Measurements from ENCODE around the gene SH3RF2.

- TF ChIP-seq EZH2 (IDR thresholded peaks at IDR 0.05; ENCODE audit: borderline replicate concordance, low read depth, low read length, severe bottlenecking) = no peak
- TF ChIP-seq, protein P1, sequence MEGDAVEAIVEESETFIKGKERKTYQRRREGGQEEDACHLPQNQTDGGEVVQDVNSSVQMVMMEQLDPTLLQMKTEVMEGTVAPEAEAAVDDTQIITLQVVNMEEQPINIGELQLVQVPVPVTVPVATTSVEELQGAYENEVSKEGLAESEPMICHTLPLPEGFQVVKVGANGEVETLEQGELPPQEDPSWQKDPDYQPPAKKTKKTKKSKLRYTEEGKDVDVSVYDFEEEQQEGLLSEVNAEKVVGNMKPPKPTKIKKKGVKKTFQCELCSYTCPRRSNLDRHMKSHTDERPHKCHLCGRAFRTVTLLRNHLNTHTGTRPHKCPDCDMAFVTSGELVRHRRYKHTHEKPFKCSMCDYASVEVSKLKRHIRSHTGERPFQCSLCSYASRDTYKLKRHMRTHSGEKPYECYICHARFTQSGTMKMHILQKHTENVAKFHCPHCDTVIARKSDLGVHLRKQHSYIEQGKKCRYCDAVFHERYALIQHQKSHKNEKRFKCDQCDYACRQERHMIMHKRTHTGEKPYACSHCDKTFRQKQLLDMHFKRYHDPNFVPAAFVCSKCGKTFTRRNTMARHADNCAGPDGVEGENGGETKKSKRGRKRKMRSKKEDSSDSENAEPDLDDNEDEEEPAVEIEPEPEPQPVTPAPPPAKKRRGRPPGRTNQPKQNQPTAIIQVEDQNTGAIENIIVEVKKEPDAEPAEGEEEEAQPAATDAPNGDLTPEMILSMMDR (IDR thresholded peaks at IDR 0.05; ENCODE audit: borderline replicate concordance, extremely low read depth, low read length, poor library complexity, severe bottlenecking) = no peak
Observed at GRCh38 chr5:146026307-146027010, 90.1 kb downstream of the SH3RF2 start.

Measured in DND-41 (cell line).